ENCODE measurements around the gene MLXIPL. TPM values are rescaled to one million over a fixed set of nuclear protein-coding genes. Genes with fewer than 3 reads are reported as not detected.

The MLXIPL gene
- total RNA-seq, 1 donor from 2014 or later, result 11.1 TPM

DNA sequence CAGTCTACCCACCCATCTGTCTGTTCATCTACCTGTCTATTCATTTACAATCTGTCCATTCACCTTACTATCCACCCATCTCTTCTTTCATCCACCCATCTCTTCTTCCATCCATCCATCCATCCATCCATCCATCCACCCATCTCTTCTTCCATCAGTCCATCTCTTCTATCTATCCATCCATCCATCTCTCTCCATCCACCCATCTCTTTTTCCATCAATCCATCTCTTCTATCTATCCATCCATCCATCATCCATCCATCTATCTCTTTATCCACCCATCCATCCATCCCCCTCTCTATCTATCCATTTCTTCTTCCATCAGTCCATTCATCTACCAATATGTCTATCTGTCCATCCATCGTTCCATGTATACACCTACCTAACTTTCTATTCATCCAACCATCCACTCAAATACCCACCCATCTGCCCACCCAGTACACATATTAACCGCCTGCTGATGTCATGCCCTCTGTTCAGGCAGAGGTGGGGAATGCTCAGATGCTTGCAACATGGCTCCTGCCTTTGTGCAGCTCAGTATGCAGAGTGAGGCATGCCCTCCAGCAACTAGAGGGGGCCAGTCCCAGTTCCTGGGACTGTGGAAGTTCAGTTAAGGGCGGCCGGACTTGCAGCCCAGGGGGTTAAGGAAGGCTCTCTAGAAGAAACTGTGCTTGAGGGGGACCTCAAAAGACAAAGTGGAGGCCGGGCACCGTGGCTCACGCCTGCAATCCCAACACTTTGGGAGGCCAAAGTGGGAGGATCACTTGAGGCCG lies 11.3 kb upstream of the MLXIPL start:
- H3K27ac ChIP-seq, result no peak overlapping the region
- DNase-seq, result no peak
- H3K27me3 ChIP-seq, result peaks cover 9% of the 10 kb centered on the region
- no peak for ATAC-seq
- no peaks in the 10 kb centered on the region for H3K36me3 ChIP-seq
- H3K4me1 ChIP-seq, result no peaks in the 10 kb centered on the region
- intact Hi-C loops (cut with DNase I), result no loop called here
- H3K4me3 ChIP-seq, result no peak overlapping the region
- TF ChIP-seq, protein P1, sequence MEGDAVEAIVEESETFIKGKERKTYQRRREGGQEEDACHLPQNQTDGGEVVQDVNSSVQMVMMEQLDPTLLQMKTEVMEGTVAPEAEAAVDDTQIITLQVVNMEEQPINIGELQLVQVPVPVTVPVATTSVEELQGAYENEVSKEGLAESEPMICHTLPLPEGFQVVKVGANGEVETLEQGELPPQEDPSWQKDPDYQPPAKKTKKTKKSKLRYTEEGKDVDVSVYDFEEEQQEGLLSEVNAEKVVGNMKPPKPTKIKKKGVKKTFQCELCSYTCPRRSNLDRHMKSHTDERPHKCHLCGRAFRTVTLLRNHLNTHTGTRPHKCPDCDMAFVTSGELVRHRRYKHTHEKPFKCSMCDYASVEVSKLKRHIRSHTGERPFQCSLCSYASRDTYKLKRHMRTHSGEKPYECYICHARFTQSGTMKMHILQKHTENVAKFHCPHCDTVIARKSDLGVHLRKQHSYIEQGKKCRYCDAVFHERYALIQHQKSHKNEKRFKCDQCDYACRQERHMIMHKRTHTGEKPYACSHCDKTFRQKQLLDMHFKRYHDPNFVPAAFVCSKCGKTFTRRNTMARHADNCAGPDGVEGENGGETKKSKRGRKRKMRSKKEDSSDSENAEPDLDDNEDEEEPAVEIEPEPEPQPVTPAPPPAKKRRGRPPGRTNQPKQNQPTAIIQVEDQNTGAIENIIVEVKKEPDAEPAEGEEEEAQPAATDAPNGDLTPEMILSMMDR (IDR thresholded peaks at IDR 0.05), result no peak
- no peaks in the 10 kb centered on the region for H3K9me3 ChIP-seq

DNA sequence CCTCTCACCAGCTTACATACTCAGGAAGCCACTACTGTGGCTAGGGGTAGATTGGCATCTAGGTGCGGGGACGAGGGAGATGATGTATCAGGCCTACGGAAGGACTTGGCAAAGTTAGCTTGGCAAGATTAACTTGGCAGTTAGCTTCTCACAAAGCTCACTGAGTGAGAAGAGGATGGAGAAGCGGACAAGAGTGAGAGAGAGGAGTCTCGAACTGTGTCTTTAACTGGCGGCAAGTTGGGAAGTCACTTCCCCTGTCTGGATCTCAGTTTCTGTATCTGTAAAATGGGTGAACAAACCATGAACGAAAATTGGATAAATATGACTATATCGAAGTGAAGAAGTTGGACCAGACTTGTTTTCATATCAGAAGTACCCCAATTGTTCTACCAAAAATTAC lies 9.5 kb upstream of the MLXIPL start:
- Histone ChIP-seq H3K4me1 (no peaks in the 10 kb centered on the region), H3K27ac (no peak overlapping the region), H3K4me3 (no peak overlapping the region), H3K36me3 (no peaks in the 10 kb centered on the region), H3K27me3 (peaks cover 13% of the 10 kb centered on the region), H3K9me3 (no peaks in the 10 kb centered on the region)
- ATAC-seq, result no peak
- intact Hi-C loops (cut with DNase I), result no loop called here
- no peak for DNase-seq
- TF ChIP-seq, protein P1 (IDR thresholded peaks at IDR 0.05), result no peak

DNA sequence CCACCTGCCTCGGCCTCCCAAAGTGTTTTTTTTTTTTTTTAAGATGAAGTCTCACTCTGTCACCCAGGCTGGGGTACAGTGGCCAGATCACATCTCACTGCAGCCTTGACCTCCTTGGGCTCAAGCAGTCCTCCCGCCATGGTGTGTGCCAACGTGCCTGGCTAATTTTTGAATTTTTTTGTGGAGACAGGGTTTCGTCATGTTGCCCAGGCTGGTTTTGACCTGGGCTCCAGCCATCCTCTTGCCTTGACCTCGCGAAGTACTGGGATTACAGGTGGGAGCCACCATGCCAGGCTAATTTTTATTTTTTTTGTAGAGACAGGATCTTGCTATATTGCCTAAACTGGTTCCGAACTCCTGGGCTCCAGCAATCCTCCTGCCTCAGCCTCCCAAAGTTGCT lies 9.0 kb upstream of the MLXIPL start:
- DNase-seq, result no peak
- H3K27ac ChIP-seq, result no peak overlapping the region

DNA sequence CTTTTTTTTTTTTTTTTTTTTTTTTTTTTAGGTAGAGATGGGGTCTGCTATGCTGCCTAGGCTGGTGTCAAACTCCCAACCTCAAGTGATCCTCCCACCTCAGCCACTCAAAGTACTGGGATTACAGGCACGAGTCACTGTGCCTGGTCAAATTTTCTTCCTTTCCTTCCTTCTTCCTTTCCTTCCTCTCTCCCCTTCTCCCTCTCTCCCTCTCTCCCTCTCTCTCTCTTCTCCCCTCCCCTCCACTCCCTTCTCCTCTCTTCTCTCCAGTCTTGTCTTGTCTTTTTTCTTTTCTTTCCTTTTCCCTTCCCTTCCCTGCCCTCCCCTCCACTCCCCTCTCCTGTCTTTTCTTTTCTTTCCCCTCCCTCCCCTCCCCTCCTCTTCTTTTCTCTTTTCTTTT lies 7.2 kb upstream of the MLXIPL start:
- Histone ChIP-seq H3K4me3 (no peak overlapping the region), H3K36me3 (no peaks in the 10 kb centered on the region), H3K4me1 (no peaks in the 10 kb centered on the region), H3K27ac (no peak overlapping the region), H3K27me3 (peaks cover 18% of the 10 kb centered on the region), H3K9me3 (no peaks in the 10 kb centered on the region)
- TF ChIP-seq, protein P1 (IDR thresholded peaks at IDR 0.05), result no peak
- DNase-seq, result no peak
- intact Hi-C loops (cut with DNase I), result no loop called here
- no peak for ATAC-seq

More for the DNA sequence above, 9.0 kb upstream of the MLXIPL start:
- TF ChIP-seq, protein P1 (IDR thresholded peaks at IDR 0.05), result no peak
- ATAC-seq, result no peak
- Histone ChIP-seq H3K27me3 (peaks cover 17% of the 10 kb centered on the region), H3K4me1 (no peaks in the 10 kb centered on the region), H3K36me3 (no peaks in the 10 kb centered on the region), H3K9me3 (no peaks in the 10 kb centered on the region), H3K4me3 (no peak overlapping the region)
- intact Hi-C loops (cut with DNase I), result no loop called here

DNA sequence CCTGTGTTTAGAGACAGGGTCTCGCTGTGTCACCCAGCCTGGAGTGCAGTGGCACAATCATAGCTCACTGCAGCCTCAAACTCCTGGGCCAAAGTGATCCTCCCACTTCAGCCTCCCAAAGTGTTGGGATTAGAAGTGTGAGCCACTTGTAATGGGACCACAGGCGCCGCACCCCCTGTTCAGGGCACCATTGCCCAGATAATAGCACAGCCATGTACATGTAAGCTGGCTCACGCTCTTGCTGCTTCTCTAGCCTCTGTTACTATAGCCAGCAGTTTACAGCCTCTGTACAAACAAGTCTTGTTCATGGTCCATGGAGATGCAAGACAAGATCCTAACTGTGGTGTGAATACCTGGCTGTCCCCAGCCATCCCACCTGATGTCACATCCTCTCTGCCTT lies 4.2 kb upstream of the MLXIPL start:
- Histone ChIP-seq H3K27me3 (peaks cover 39% of the 10 kb centered on the region), H3K36me3 (no peaks in the 10 kb centered on the region), H3K9me3 (no peaks in the 10 kb centered on the region), H3K4me3 (no peak overlapping the region), H3K27ac (no peak overlapping the region), H3K4me1 (peaks cover 9% of the 10 kb centered on the region)
- ATAC-seq (no peak), DNase-seq (no peak)
- TF ChIP-seq, protein P1 (IDR thresholded peaks at IDR 0.05), result no peak
- intact Hi-C loops (cut with DNase I), result no loop called here

Data from upper lobe of right lung (tissue), 1 donor.